Measurements from ENCODE around the gene CANT1. TPM values are rescaled to one million over a fixed set of nuclear protein-coding genes. Genes with fewer than 3 reads are reported as not detected.

Gene CANT1
- total RNA-seq, 2 donors from 2014 or later: 20.9 to 40.1 TPM

DNA sequence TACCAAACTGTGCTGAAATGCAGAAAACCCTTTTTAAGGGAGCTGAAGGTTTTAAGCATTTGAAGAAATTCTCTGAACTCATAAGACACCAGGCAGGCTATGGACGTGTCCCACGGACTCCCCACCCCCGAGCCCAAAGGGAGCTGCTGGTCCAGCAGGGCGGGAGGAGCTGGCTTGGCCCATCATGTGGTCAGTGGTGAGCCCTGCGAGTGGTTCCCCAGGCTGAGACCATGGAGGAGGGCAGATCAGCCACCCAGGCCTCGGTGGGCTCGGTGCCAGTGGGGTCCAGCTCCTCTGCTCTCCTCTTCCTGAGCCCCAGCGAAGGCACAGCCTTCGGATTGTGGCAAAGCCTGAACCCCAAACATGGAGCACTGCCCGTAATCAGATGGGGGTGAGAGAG, 56.9 kb downstream of the CANT1 start:
- no peak for DNase-seq (ENCODE audit: low spot score)
- TF ChIP-seq, protein P1, sequence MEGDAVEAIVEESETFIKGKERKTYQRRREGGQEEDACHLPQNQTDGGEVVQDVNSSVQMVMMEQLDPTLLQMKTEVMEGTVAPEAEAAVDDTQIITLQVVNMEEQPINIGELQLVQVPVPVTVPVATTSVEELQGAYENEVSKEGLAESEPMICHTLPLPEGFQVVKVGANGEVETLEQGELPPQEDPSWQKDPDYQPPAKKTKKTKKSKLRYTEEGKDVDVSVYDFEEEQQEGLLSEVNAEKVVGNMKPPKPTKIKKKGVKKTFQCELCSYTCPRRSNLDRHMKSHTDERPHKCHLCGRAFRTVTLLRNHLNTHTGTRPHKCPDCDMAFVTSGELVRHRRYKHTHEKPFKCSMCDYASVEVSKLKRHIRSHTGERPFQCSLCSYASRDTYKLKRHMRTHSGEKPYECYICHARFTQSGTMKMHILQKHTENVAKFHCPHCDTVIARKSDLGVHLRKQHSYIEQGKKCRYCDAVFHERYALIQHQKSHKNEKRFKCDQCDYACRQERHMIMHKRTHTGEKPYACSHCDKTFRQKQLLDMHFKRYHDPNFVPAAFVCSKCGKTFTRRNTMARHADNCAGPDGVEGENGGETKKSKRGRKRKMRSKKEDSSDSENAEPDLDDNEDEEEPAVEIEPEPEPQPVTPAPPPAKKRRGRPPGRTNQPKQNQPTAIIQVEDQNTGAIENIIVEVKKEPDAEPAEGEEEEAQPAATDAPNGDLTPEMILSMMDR (IDR thresholded peaks at IDR 0.05): no peak
- no peaks in the 10 kb centered on the region for H3K27me3 ChIP-seq
- H3K4me1 ChIP-seq: peaks cover 0 to 10% of the 10 kb centered on the region in 2 donors
- no peak overlapping the region for H3K27ac ChIP-seq
- H3K4me3 ChIP-seq: no peak overlapping the region
- H3K36me3 ChIP-seq: no peaks in the 10 kb centered on the region
- H3K9me3 ChIP-seq: peaks cover 0 to 17% of the 10 kb centered on the region in 2 donors

DNA sequence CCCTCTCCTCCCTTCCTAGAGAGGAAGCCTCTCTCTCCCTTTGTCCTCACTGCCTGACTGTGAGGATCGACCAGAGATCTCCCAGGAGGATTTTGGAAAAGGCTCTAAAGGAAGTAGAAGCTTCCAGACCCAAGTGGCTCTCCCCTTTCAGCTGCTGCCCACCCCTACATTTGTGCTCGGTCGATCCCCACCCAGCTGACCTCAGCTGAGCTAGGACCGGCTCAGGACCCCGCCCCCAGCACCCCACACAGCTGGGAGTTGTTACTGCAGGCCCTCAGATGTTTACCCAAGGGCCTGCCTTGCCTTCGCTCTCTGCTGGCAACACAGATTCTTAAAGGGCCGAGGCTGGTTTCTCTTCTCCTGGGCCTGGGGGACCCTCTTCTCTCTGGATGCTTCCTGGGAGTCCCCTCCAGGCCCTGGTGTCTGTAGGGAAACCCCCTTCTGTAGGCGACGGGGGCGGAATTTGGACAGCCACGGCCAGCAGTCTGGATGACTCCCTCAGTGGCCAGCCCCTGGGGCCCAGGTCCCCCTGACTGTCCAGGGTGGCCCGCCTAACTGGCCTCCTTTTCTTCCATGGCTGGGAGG, 57.5 kb downstream of the CANT1 start:
- peaks cover 0 to 17% of the 10 kb centered on the region in 2 donors for H3K9me3 ChIP-seq
- H3K4me1 ChIP-seq: peaks cover 0 to 10% of the 10 kb centered on the region in 2 donors
- H3K36me3 ChIP-seq: no peaks in the 10 kb centered on the region
- H3K27me3 ChIP-seq: no peaks in the 10 kb centered on the region
- H3K4me3 ChIP-seq: no peak overlapping the region
- no peak for DNase-seq (ENCODE audit: low spot score)
- H3K27ac ChIP-seq: no peak overlapping the region
- TF ChIP-seq, protein P1 (IDR thresholded peaks at IDR 0.05): no peak

DNA sequence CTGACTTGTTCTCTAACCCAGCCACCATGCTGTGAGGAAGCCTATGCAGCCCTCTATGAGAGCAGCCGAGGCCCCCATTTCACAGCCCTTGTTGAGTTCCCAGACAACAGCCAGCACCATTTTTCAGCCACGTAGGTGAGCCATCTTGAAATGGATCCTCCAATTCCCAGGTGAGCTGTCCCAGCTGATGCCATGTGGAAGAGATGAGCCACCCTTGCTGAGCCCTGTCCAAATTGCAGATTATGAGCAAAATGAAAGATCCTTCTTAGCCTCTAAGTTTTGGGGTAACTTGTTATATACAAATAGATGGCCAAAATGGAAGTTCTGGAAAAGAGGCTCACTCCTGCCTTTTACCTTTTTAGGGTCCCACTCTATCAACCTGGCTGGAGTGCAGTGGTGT, 58.7 kb downstream of the CANT1 start:
- no peak overlapping the region for H3K27ac ChIP-seq
- peaks cover 0 to 10% of the 10 kb centered on the region in 2 donors for H3K4me1 ChIP-seq
- DNase-seq (ENCODE audit: low spot score): no peak
- no peak overlapping the region for H3K4me3 ChIP-seq
- peaks cover 0 to 17% of the 10 kb centered on the region in 2 donors for H3K9me3 ChIP-seq
- H3K36me3 ChIP-seq: no peaks in the 10 kb centered on the region
- H3K27me3 ChIP-seq: no peaks in the 10 kb centered on the region
- TF ChIP-seq, protein P1 (IDR thresholded peaks at IDR 0.05): no peak

DNA sequence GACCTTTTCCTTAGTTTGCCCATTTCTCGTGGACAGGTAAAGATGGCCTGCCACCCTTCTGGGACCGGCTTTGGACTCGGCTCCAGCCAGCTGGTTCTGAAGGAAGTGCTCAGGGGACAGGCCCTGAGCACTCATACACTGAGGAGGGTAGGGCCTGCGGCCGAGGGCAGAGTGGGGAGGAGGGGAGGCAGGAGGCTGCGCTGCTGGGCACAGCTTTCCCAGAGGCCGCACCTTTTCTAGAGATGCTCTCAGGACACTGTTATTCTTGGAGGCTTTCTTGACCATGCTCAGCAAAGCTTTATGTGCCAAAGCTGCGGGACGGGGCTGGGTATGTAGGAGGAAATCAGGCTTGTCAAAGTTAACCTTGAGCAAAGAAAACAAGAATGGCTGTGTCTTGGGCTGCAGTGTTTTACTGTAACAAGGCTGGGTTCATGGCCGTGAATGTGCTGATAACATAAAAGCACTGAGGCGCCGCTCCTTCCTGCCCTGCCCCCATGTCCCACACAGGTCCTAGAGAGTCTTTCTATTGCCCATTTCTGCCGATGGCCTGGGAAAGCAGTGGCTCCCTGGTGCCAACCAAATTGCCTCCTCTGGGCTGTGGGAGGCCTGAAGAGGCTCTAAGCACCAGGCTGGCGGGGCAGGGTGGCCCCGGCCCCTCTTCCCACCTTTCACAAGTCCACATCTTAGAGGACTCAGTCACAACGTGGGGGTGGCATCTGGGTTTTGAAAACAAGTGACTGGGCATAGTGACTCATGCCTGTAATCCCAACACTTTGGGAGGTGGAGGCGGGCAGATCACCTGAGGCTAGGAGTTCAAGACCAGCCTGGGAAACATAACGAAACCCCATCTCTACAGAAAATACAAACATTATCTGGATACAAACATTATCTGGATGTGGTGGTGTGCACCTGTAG, 62.1 kb downstream of the CANT1 start:
- Histone ChIP-seq H3K4me1 (peaks cover 0 to 10% of the 10 kb centered on the region in 2 donors), H3K9me3 (peaks cover 0 to 17% of the 10 kb centered on the region in 2 donors), H3K27ac (no peak overlapping the region), H3K4me3 (no peak overlapping the region), H3K36me3 (no peaks in the 10 kb centered on the region), H3K27me3 (no peaks in the 10 kb centered on the region)
- TF ChIP-seq, protein P1 (IDR thresholded peaks at IDR 0.05): no peak
- no peak for DNase-seq (ENCODE audit: low spot score)

DNA sequence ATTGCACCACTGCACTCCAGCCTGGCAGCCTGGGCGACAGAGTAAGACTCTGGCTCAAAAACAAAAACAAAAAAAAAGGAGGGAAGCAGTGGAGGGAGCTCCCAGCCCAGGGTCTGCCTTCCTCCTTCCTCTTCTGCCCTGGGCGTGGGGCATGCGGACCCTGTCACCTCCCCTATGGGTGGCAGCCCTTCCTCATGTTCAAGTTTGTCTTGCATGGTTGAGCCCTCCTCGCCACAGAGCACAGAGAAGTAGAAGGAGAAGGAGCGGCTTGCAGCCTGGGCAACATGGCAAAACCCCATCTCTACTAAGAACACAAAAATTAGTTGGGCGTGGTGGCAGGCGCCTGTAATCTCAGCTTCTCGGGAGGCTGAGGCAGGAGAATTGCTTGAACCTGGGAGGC, 62.9 kb downstream of the CANT1 start:
- no peak for DNase-seq (ENCODE audit: low spot score)
- H3K27me3 ChIP-seq: no peaks in the 10 kb centered on the region
- TF ChIP-seq, protein P1 (IDR thresholded peaks at IDR 0.05): no peak
- H3K36me3 ChIP-seq: no peaks in the 10 kb centered on the region
- H3K9me3 ChIP-seq: peaks cover 0 to 17% of the 10 kb centered on the region in 2 donors
- no peak overlapping the region for H3K27ac ChIP-seq
- peaks cover 0 to 1% of the 10 kb centered on the region in 2 donors for H3K4me1 ChIP-seq
- no peak overlapping the region for H3K4me3 ChIP-seq

Data from right atrium auricular region (tissue), 2 donors.